Smooth muscle cell of the pulmonary artery (primary cell): ENCODE data around the gene SGCA. TPM values are rescaled to one million over a fixed set of nuclear protein-coding genes. Genes with fewer than 3 reads are reported as not detected.

Experiments used
- total RNA-seq: library from RNA; depleted of rRNA; stranded (reverse); fragments of >200 nt; gene quantifications from 2 replicates; pipeline ENCODE4 v1.2.3, GENCODE V29; 2014

SGCA gene
- total RNA-seq = 16.6 and 23.8 TPM in 2 replicates

DNA sequence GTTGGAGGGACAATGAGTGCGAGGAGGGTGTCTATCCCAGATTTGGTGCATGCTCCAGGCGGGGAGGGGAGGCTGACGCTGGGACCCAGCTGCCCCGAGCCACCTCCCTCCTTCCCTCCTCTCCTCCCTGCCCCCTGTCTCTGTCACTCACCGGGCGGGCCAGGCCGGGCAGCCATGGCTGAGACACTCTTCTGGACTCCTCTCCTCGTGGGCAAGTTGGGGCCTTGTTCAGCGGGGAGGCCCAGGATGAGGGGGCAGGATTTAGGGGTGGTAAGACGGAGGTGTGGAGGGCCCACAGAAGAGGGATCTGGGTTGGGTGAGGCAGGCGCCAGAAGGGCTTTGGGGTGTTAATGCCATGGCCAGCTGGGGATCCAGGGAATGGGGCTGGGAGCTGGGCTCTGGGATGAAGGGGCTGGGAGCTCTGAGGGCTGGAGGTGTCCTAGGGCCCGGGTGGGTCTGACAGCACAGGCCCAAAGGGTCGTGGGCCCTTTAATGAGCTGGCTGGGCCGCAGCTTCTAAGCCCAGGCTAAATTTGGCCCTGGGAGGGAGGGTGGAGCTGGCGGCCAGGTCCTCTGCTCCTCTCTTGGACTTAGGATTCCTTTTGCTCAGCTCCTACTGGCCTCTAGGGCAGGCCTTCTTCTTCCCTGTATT is at the start of gene SGCA:
TSS of gene SGCA (plus strand) at position 139 of the 651 bp plus-strand sequence. CDS start at position 175, 36 bp downstream.

DNA sequence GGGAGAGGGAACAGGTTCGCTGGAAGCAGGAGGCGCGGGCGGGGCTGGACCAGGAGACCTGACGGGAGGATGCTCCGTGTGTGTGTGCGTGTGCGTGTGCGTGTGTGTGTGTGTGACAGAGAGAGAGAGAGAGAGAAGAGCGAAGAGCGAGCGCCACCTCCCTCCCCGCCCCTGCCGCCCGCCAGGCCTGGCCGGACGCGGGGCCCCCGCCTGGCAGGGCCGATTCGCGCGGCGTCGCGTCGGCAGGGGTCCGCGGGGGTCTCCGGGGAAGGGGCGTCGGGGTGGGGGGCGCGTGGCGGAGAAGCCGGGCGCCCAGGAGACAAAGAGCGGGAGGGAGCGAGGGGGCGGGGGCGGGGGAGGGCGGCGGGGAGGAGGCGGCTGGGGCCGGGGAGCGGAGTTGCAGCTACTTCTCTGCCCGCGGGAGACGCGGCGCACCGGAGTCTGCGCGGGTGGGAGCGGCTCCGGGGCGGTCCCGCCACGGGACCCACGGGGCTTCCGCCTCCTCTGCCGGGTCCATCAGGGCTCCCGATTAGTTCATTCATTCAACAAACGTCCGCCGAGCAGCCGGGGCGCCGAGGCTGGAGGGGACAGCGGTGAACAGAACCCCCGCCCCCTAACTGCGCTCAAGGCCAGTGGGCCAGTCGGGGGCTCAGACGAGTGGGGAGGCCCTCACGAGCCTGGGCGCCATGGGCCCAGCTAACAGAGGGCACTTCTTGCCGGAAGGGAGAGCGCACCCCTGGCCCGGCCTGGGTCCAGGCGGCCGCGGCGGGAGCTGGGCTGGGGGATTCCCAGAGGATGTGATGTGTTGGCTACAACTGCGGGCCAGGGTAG is 35.9 kb upstream of the SGCA start, which contains the start of gene SAMD14:
TSS of gene SAMD14 (minus strand) at position 433 of the 831 bp plus-strand sequence. CDS start 5,201 bp downstream, outside the sequence.

DNA sequence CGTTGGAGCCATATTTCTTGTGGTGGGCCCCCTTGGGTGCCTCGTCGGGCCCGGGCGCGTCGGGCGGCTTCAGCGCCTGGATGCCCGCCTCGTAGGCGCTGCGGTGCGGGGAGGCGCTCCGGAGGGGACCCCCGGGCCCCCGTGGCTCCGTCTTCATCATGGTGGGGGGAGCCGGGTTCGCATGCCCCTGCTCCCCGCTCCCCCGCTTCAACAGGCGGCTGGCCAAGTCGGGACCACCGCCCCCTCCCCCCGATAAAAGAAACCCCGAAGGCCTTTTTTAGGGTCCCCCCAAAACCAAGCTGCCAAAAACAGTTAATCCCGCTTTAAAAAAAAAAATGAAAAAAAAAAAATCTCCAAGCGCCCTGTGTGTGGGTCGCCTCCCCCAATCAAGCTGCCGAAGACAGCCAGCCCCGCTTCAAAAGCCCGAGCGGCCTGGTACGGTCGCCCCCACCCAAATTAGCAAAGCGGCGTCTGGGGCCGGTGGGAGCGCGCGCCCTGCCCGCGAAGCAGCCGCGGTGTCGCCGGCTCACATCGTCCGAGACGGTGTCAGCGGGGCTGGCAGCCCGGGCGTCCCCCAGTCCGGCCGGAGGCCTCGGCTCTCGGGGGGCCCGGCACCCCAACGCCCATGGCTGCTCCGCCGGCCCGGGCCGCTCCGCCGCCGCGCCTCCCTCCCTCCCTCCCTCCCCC is 15.3 kb upstream of the SGCA start, which contains the start of gene PPP1R9B:
TSS of gene PPP1R9B (minus strand) at position 324 of the 687 bp plus-strand sequence. CDS start at position 160, 164 bp downstream.

DNA sequence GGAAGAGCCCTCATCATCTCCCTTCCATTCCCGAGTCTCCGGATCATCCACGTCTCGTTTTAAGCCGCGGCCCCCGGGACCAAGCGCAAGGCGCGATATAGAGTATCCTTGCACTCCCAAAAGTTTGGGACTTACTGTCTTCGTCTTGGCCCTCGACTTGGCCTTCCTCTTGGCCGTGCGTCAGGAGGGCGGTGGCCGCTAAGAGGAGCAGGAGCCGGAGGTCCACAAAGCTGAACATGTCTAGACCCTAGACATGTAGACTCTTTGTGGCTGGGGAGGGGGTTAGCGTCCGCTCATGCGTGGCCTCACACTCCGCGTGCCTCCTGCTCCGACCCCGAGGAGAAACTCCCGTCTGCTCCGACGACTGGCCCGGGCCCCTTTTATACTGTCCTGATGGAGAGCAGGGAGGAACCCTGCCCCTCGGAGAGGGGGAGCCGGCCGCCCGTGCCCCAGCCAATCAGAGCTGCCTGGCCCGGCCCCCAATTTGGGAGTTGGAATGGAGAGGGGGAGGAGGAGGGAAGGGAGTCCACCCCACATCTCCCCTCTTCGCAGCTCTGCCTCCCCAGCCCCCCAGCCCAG is 35.6 kb downstream of the SGCA start, which contains the start of gene COL1A1:
TSS of gene COL1A1 (minus strand) at position 356 of the 579 bp plus-strand sequence. CDS start at position 238, 118 bp downstream.

Other genes with a start within 250 kb of the SGCA start
- gene DLX4, start 196.8 kb upstream of the SGCA start, total RNA-seq = not detected in 2 replicates
- gene DLX3, start 170.8 kb upstream of the SGCA start, total RNA-seq = 0.07 TPM in 1 of 2 replicates, not detected in the other
- 269 and 463 TPM in 2 replicates for gene ITGA3, start 109.9 kb upstream of the SGCA start, total RNA-seq
- gene PDK2, start 70.7 kb upstream of the SGCA start, total RNA-seq = 24.3 and 31.7 TPM in 2 replicates
- gene SAMD14, start 35.8 kb upstream of the SGCA start, total RNA-seq = 3.3 and 9.7 TPM in 2 replicates
- gene PPP1R9B, start 15.3 kb upstream of the SGCA start, total RNA-seq = 38.4 and 47.5 TPM in 2 replicates
- gene COL1A1, start 35.6 kb downstream of the SGCA start, total RNA-seq = 2,981 and 4,827 TPM in 2 replicates
- gene TMEM92, start 108.5 kb downstream of the SGCA start, total RNA-seq = 0.07 TPM in 1 of 2 replicates, not detected in the other
- 72.3 and 98.2 TPM in 2 replicates for gene XYLT2, start 180.1 kb downstream of the SGCA start, total RNA-seq
- 27.3 and 30.0 TPM in 2 replicates for gene MRPL27, start 207.2 kb downstream of the SGCA start, total RNA-seq
- gene EME1, start 207.2 kb downstream of the SGCA start, total RNA-seq = 2.0 and 4.0 TPM in 2 replicates
- gene LRRC59, start 231.5 kb downstream of the SGCA start, total RNA-seq = 158 and 162 TPM in 2 replicates